DMS 273 treated with DMSO at 0.1 percent for 48 hours (cell line): ENCODE measurements around the gene ARHGEF37.

Source experiments
- DNase-seq: peaks from one replicate; lab custom pipeline; 2025; lab: John Stamatoyannopoulos, UW

The ARHGEF37 gene

GRCh38 chr5:149600932-149601331, 19.6 kb downstream of the ARHGEF37 start:
- no peak for DNase-seq

GRCh38 chr5:149603210-149603609, 21.9 kb downstream of the ARHGEF37 start:
- DNase-seq, result no peak

DNA sequence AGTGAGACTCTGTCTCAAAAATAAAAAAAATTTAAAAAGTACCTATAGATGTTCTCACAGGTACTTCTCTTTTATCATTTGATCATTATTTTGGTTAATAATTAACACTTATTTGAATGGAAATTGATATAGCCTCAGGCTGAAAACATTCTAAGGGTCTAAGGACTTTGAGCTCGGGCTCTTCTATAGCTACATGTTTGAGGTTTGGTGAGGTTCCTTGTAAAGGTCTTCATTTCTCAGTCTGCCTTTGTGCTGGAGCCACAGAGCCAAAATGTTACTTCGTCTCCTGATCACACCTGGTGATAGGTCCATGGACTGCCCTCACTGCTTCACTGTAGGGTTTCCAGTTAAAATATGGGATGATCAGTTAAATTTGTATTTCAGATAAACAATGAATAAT, 22.6 kb downstream of the ARHGEF37 start:
- DNase-seq, result no peak

DNA sequence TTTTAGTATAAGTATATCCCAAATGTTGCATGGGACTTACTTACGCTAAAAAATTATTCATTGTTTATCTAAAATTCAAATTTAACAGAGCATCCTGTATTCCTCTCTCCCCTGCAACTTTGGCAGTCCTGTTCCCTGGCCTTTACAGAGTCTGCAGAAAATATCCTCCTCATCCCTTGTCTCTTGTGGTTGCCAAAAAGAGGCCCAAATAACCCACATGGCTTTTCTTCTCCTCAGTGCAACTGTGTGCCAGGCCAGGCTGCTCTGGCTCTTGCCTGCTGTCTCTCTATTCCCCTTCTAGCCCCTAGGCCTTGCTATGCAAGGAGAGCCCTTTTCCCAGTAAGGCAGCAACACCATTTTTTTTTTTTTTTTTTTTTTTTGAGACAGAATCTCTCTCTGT, 23.0 kb downstream of the ARHGEF37 start:
- DNase-seq, result no peak

DNA sequence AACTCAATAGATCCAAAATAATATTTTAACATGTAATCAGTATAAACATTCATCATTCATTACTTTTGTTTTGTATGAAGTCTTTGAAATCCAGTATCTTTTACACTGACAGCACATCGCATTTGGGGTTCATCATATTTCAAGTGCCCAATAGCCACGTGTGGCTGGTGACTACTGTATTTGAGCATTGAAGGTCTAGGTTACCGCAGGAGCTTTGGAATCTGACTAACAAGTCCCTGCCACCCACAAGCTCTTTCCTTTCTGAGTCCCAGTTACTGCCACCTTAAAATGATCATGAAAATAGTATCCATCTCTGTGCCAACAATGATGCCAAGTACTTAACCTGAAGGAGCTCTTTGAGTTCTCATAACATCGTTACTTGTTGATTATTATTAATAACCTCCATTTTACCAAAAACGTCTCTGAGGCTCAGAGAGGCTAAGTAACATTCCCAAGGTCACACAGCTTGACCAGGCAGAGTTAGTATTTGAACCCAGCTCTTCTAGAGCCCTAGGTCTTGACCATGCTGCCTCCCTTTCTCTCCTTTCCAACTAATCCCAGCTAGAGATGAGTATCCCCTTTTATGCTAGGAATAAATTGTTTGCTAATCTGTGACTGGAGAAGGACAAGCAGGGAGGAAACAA, 24.2 kb downstream of the ARHGEF37 start:
- no peak for DNase-seq

GRCh38 chr5:149605998-149606724, 24.9 kb downstream of the ARHGEF37 start:
- DNase-seq, result no peak

DNA sequence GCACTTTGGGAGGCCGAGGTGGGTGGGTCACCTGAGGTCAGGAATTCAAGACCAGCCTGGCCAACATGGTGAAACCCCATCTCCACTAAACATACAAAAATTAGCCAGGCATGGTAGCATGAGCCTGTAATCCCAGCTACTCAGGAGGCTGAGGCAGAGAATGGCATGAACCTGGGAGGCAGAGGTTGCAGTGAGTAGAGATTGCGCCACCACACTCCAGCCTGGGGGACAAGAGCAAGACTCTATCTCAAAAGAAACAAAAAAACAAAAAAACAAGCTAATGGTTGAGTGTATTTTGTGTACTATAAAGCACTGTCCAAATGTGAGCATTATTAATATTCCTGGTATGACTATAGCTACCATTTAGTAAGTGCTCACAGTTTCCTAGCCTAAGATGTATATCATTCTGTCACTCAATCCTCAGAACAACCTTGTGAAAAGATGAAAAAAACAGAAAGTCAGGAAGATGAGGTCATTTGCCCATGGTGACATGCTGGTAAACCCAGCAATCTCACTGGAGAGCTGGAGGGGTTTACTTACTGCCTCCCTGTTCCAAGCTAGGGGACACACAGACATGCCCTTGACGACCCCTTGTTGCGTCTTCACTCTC, 27.7 kb downstream of the ARHGEF37 start:
- DNase-seq, result no peak

DNA sequence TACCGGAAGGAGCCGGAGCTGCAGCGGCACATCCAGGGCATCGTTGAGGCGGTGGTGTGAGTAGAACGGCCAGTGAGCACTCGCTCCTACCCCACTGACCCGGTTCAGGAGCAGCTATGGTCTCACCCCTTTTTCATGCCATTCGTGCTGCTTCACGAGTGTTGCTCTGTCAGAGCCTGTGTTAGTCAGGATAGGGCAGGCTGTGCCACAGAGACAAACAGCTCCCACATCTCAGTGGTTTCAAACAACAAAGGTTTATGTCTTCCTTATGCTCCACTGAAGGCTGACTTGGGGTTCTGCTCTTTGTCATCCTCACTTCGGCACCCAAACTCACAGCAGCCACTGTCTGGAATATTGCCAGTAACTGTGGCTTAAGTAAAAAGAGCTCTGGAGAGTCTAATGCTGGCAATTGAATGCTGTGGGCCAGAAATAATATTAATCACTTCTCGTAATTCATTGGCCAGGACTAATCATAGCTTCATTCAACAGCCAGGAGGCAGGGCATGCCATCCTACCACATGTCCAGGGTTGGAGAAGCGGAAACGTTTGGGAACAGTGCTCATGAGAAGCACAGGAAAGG, 28.4 kb downstream of the ARHGEF37 start:
- DNase-seq, result no peak

GRCh38 chr5:149610589-149611255, 29.4 kb downstream of the ARHGEF37 start:
- DNase-seq, result no peak

- peak; percentile 4 for DNase-seq
These were observed 30.0 kb downstream of the ARHGEF37 start for GRCh38 chr5:149611326-149611725.

GRCh38 chr5:149614034-149614907, 33.0 kb downstream of the ARHGEF37 start:
- no peak for DNase-seq

GRCh38 chr5:149615976-149616375, 34.7 kb downstream of the ARHGEF37 start:
- DNase-seq, result no peak

- DNase-seq, result no peak
These were observed 35.5 kb downstream of the ARHGEF37 start for GRCh38 chr5:149616727-149617285.

- DNase-seq, result no peak
These were observed 36.5 kb downstream of the ARHGEF37 start for GRCh38 chr5:149617760-149618306.

- peak; percentile 32 for DNase-seq
These were observed 37.4 kb downstream of the ARHGEF37 start for GRCh38 chr5:149618581-149619248.

GRCh38 chr5:149621415-149622098, 40.3 kb downstream of the ARHGEF37 start:
- no peak for DNase-seq

DNA sequence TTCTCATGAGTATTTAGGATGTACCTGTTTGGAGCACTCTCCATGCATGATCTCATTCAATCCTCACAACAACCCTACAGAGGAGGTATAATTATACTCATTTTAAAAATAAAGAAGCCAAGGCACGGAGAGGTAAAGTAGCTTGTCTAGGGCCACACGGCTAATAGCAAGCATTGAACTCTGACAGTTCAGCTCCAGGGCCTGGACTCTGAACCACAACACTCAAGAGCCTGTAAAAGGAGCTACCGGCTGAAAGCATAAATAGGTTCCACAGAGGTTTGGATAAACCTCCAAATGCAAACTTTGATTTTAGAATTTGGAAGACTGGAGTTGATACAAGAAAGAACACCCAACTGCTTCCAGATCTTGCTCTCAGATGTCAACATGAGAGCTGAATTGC, 41.2 kb downstream of the ARHGEF37 start:
- no peak for DNase-seq

GRCh38 chr5:149623473-149623872, 42.2 kb downstream of the ARHGEF37 start:
- no peak for DNase-seq

DNA sequence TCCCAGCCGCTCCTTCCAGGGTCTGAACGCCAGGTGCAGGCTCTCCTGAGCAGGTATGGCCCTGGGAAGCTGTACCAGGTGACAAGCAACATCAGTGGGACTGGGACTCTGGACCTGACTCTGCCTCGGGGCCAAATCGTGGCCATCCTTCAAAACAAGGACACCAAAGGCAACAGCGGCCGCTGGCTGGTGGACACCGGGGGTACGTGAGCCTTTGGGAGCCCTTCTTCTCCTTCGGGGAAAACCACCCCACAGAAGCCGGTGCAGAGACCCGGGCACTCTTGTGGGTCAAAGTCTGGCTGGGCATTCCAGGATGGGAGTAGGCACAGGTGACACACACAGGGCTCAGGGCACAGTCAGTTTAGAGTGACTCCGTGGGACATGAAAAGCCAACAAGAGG, 45.8 kb downstream of the ARHGEF37 start:
- DNase-seq, result no peak

DNA sequence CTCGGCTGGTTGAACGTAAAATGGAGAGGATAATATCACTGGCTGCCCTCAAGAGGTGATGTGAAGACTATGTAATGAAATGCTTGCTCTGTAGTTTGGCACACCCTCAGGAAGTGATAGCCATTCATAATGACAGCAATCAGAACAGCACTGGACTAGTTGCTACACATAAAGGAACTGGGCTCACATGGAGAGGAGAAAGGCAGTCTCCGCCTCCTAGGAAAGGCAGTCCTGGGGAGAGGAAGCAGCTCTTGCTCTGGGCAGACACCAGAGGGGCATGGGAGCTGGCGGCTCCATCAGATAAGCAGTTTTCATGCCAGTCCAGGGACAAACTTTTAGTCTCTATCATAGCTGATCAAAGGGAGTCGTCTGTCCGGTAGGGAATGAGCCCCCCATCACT, 46.9 kb downstream of the ARHGEF37 start:
- DNase-seq, result no peak
